ENCODE results near the gene ZNF322.

The ZNF322 gene

DNA sequence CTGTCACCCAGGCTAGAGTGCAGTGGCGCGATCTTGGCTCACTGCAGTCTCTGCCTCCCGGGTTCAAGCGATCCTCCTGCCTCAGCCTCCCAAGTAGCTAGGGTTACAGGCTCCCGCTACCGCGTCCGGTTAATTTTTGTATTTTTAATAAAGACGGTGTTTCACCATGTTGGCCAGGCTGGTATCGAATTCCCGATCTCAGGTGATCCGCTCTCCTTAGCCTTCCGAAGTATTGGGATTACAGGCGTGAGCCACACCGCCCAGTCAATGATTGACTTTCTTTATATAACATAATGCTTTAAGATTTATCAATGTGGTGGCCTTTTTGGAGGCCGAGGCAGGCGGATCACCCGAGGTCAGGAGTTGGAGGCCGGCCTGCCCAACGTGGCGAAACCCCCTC is 70.6 kb downstream of the ZNF322 start:
- no peak for DNase-seq
